Measurements from ENCODE around the gene GPR158.

The GPR158 gene

GRCh38 chr10:25508112-25508815 lies 333.5 kb downstream of the GPR158 start:
- no peak for TF ChIP-seq CREB1 (IDR thresholded peaks at IDR 0.05; ENCODE audit: low read depth)
- no peak for TF ChIP-seq TEAD4 (IDR thresholded peaks at IDR 0.05)
- no peak for TF ChIP-seq USF1 (IDR thresholded peaks at IDR 0.05)
- TF ChIP-seq NFIC (IDR thresholded peaks at IDR 0.05) = no peak
- no peak for TF ChIP-seq EP300 (IDR thresholded peaks at IDR 0.05; ENCODE audit: borderline replicate concordance)

- TF ChIP-seq CEBPB (IDR thresholded peaks at IDR 0.05) (no peak), FOXM1 (IDR thresholded peaks at IDR 0.05; ENCODE audit: borderline replicate concordance, low read depth) (no peak), YY1 (IDR thresholded peaks at IDR 0.05; ENCODE audit: low read depth) (no peak)
These were observed 334.4 kb downstream of the GPR158 start for GRCh38 chr10:25509151-25509550.

GRCh38 chr10:25522294-25522693 lies 347.5 kb downstream of the GPR158 start:
- no peak for TF ChIP-seq MAX (IDR thresholded peaks at IDR 0.05)
- TF ChIP-seq FOXM1 (IDR thresholded peaks at IDR 0.05; ENCODE audit: borderline replicate concordance, low read depth) = no peak
- TF ChIP-seq TEAD4 (IDR thresholded peaks at IDR 0.05) = no peak
- TF ChIP-seq USF1 (IDR thresholded peaks at IDR 0.05) = no peak
- TF ChIP-seq ZBTB7A (IDR thresholded peaks at IDR 0.05; ENCODE audit: low read depth) = no peak
- TF ChIP-seq CREB1 (IDR thresholded peaks at IDR 0.05; ENCODE audit: low read depth) = no peak
- no peak for TF ChIP-seq TCF12 (IDR thresholded peaks at IDR 0.05; ENCODE audit: low read depth)
- TF ChIP-seq EP300 (IDR thresholded peaks at IDR 0.05; ENCODE audit: borderline replicate concordance) = no peak
- no peak for TF ChIP-seq RAD21 (IDR thresholded peaks at IDR 0.05; ENCODE audit: low read depth)
- TF ChIP-seq TAF1 (IDR thresholded peaks at IDR 0.05; ENCODE audit: low read depth) = no peak
- no peak for TF ChIP-seq NFIC (IDR thresholded peaks at IDR 0.05)
- no peak for TF ChIP-seq EGR1 (IDR thresholded peaks at IDR 0.05)
- TF ChIP-seq CEBPB (IDR thresholded peaks at IDR 0.05) = no peak
- no peak for TF ChIP-seq REST (IDR thresholded peaks at IDR 0.05; ENCODE audit: low read depth)
- TF ChIP-seq YY1 (IDR thresholded peaks at IDR 0.05; ENCODE audit: low read depth) = no peak

GRCh38 chr10:25522946-25523608 lies 348.3 kb downstream of the GPR158 start:
- no peak for TF ChIP-seq CREB1 (IDR thresholded peaks at IDR 0.05; ENCODE audit: low read depth)
- no peak for TF ChIP-seq USF1 (IDR thresholded peaks at IDR 0.05)
- 0 out of 2 replicates have a peak, but pooled peaks have one; percentile 11 for TF ChIP-seq RAD21 (IDR thresholded peaks at IDR 0.05; ENCODE audit: low read depth)
- TF ChIP-seq CEBPB (IDR thresholded peaks at IDR 0.05) = no peak
- no peak for TF ChIP-seq MAX (IDR thresholded peaks at IDR 0.05)

- TF ChIP-seq TEAD4 (IDR thresholded peaks at IDR 0.05) (no peak), REST (IDR thresholded peaks at IDR 0.05; ENCODE audit: low read depth) (no peak), USF1 (IDR thresholded peaks at IDR 0.05) (no peak), ZBTB7A (IDR thresholded peaks at IDR 0.05; ENCODE audit: low read depth) (no peak), CREB1 (IDR thresholded peaks at IDR 0.05; ENCODE audit: low read depth) (no peak), NFIC (IDR thresholded peaks at IDR 0.05) (no peak)
These were observed 355.5 kb downstream of the GPR158 start for GRCh38 chr10:25530306-25530705.
